ENCODE results near the gene SERPINB2.
A peak's percentile ranks its signal among the peaks of the same experiment; 100 is the strongest.

The SERPINB2 gene

GRCh38 chr18:63947051-63947790 is 59.7 kb downstream of the SERPINB2 start:
- no peak for TF ChIP-seq CTCF (conservative IDR thresholded peaks at IDR 0.05; ENCODE audit: low read depth, low read length)
- no peak for DNase-seq (ENCODE audit: low read depth)
- no peak overlapping the region for H3K4me3 ChIP-seq (ENCODE audit: low read depth, low read length)

GRCh38 chr18:63949068-63949737 is 61.7 kb downstream of the SERPINB2 start, which contains the start of gene HMSD:
Gene HMSD, plus strand, starts transcription at chr18:63949301. Its CDS starts 4,155 bp downstream, at chr18:63953456.
- peak within 1 kb of the TSS; percentile 65 for H3K4me3 ChIP-seq (ENCODE audit: low read depth, low read length)
- peak; percentile 55 for DNase-seq (ENCODE audit: low read depth)
- peak; percentile 48 for TF ChIP-seq CTCF (conservative IDR thresholded peaks at IDR 0.05; ENCODE audit: low read depth, low read length)

GRCh38 chr18:63951302-63951705 is 63.8 kb downstream of the SERPINB2 start:
- DNase-seq (ENCODE audit: low read depth): peak; percentile 80
- peak; percentile 63 for TF ChIP-seq CTCF (conservative IDR thresholded peaks at IDR 0.05; ENCODE audit: low read depth, low read length)
- no peak overlapping the region for H3K4me3 ChIP-seq (ENCODE audit: low read depth, low read length)
